ENCODE data around the gene SCGN.

SCGN gene

DNA sequence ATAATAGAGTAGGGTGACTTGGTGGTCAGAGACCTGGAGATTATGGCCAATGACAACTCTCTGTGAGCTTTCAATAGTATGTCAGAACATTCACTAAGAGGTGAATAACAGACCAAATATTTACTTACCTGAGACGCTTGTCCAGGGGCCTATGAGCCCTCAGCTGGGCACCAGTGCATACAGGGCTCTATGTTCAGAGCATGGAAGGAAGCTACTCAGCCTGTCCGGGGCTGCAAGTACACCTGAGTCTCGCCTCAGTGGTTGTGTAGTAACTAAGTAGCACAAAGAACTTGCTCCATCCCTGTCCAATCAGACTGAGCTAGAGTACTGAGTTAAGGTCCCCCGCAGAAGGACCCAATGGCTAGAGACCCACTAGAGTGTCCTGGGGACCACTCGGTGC is 11.6 kb upstream of the SCGN start:
- no peaks in the 10 kb centered on the region for H3K36me3 ChIP-seq (ENCODE audit: control insufficient read depth, insufficient read depth, low read length, severe bottlenecking)
- peaks cover 9% of the 10 kb centered on the region for H3K9me3 ChIP-seq (ENCODE audit: control insufficient read depth, low read length)
- no peak for DNase-seq (ENCODE audit: low read depth)
- no peak overlapping the region for H3K4me3 ChIP-seq (ENCODE audit: low read length)
- H3K27me3 ChIP-seq (replicated peaks; ENCODE audit: control insufficient read depth, insufficient read depth, low read length): peaks cover 41% of the 10 kb centered on the region
- H3K9ac ChIP-seq (ENCODE audit: low read length): no peak overlapping the region
- no peaks in the 10 kb centered on the region for H3K4me1 ChIP-seq (ENCODE audit: control insufficient read depth, insufficient read depth, low read length)

DNA sequence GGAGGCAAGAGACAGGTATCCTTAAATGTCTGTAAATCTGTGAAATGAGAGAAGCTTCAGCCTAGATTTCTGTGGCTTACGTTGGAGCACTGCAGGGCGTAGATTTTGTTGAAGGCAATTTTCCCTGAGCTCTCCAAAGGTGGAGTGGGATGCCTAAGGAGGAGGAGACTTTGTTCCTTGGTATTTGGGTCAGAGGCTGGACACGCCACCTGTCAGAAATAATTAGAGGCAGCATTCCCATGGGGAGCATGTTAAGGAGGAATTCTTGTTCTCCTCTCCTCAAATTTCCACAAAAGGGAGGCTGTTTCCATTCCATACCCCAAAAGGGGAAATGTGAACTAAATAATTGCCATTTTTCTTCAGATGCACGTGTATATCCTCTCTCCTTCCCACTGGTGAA is 11.1 kb upstream of the SCGN start:
- no peaks in the 10 kb centered on the region for H3K36me3 ChIP-seq (ENCODE audit: control insufficient read depth, insufficient read depth, low read length, severe bottlenecking)
- no peak overlapping the region for H3K9ac ChIP-seq (ENCODE audit: low read length)
- no peaks in the 10 kb centered on the region for H3K4me1 ChIP-seq (ENCODE audit: control insufficient read depth, insufficient read depth, low read length)
- DNase-seq (ENCODE audit: low read depth): no peak
- H3K4me3 ChIP-seq (ENCODE audit: low read length): no peak overlapping the region
- H3K27me3 ChIP-seq (replicated peaks; ENCODE audit: control insufficient read depth, insufficient read depth, low read length): peaks cover 40% of the 10 kb centered on the region
- peaks cover 9% of the 10 kb centered on the region for H3K9me3 ChIP-seq (ENCODE audit: control insufficient read depth, low read length)

DNA sequence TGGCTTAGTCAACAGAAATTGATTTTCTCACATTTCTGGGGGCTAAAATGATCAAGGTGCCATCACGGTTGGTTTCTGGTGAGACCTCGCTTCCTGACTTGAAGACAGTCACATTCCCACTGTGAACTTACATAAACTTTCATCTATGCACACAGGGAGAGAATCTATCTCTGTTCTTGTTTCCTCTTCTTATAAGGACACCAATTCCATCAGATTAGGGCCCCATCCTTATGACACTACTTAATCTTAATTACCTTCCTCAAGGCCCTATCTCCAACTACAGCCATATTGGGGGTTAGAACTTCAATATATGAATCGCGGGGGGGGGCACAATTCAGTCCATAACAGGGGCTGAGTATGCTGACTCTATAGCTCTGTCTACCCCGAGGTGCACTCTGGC is 10.6 kb upstream of the SCGN start:
- no peaks in the 10 kb centered on the region for H3K36me3 ChIP-seq (ENCODE audit: control insufficient read depth, insufficient read depth, low read length, severe bottlenecking)
- H3K27me3 ChIP-seq (replicated peaks; ENCODE audit: control insufficient read depth, insufficient read depth, low read length): peaks cover 35% of the 10 kb centered on the region
- no peak for DNase-seq (ENCODE audit: low read depth)
- H3K9ac ChIP-seq (ENCODE audit: low read length): no peak overlapping the region
- peaks cover 9% of the 10 kb centered on the region for H3K9me3 ChIP-seq (ENCODE audit: control insufficient read depth, low read length)
- no peak overlapping the region for H3K4me3 ChIP-seq (ENCODE audit: low read length)
- H3K4me1 ChIP-seq (ENCODE audit: control insufficient read depth, insufficient read depth, low read length): no peaks in the 10 kb centered on the region

DNA sequence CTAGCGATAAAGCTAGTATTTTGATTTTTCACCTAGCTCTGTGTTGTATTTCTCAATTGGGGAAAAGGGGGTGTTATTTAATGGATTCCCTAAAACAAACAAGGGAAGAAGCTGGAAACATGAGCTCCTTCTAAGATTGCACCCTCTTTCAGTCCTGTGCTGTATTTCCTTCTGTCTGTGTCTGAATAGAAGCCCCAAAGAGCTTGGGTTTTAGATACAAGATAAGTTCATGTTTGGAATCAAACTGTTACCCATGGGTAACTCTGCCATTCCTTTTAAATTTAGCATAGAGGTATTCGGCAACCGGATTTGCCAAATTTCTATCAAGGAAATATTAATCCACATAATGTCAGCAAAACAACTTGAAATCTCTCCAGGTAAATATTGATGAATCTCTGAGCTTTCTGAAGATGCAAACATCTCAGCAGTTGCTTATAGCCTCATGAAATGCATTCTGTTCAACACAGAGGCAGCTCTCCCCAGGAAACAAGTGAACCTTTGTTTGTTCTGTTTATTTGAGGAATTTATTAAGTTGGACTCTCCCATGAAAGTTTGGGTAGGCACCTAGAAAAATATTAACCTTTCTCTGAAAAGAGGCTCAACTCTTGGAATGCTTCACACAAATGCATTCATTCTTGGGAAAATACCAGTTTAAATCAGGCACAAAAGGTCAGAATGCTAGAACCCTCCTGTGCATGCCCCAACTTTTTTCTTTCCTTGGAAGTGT is 9.9 kb upstream of the SCGN start:
- Histone ChIP-seq H3K9ac (ENCODE audit: low read length) (no peak overlapping the region), H3K36me3 (ENCODE audit: control insufficient read depth, insufficient read depth, low read length, severe bottlenecking) (no peaks in the 10 kb centered on the region), H3K9me3 (ENCODE audit: control insufficient read depth, low read length) (peaks cover 9% of the 10 kb centered on the region), H3K4me1 (ENCODE audit: control insufficient read depth, insufficient read depth, low read length) (no peaks in the 10 kb centered on the region), H3K4me3 (ENCODE audit: low read length) (no peak overlapping the region), H3K27me3 (replicated peaks; ENCODE audit: control insufficient read depth, insufficient read depth, low read length) (peaks cover 34% of the 10 kb centered on the region)
- DNase-seq (ENCODE audit: low read depth): no peak

DNA sequence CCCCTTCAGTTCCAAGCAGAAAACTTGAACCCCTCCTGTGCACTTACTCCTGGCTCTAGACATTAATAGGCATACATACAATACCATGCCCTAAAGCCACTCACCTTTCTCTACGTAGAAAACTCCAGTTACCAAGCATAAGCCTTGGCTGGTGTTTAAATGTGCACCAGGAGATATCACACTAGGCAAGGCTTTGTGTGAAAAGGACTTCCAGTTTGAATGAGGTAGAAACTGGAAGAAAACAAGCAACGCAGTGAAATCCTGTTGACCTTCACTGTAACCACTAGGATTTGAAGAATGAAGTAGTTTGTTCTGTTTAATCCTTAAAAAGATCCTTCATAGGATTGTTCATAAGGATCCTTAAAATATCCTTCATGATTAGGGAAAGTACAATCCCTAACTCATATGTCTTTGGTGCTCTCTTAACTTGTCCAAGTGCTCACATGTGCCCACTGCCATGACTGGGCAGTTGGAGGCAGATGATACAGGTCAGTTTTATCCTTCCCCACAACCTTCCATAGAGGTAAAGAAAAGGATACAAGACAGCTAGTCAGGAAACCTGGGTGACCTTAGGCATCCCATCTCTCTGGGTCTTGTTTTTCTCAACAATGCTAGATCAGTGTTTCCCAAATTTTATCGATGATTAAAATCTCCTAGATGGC is 9.2 kb upstream of the SCGN start:
- Histone ChIP-seq H3K4me3 (ENCODE audit: low read length) (no peak overlapping the region), H3K4me1 (ENCODE audit: control insufficient read depth, insufficient read depth, low read length) (no peaks in the 10 kb centered on the region), H3K9me3 (ENCODE audit: control insufficient read depth, low read length) (peaks cover 9% of the 10 kb centered on the region), H3K9ac (ENCODE audit: low read length) (no peak overlapping the region), H3K27me3 (replicated peaks; ENCODE audit: control insufficient read depth, insufficient read depth, low read length) (peaks cover 34% of the 10 kb centered on the region), H3K36me3 (ENCODE audit: control insufficient read depth, insufficient read depth, low read length, severe bottlenecking) (no peaks in the 10 kb centered on the region)
- no peak for DNase-seq (ENCODE audit: low read depth)

DNA sequence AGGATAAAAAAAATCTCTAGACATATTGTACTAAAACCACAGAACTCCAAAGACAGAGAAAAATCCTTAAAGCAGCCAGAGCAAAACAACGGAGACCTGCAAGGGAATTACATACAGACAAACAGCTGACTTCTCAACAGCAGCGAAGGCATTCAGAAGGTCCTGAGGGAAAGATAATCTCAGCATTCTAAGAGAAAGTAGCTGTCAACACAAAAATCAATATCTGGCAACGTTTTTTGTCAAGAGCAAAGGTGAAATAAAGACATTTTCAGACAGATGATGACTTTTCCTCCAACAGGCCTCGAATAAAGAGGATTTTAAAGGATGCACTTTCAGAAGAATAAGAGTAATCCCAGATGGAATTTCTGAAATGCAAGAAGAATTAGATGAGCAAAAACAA is 6.1 kb upstream of the SCGN start:
- Histone ChIP-seq H3K4me1 (ENCODE audit: control insufficient read depth, insufficient read depth, low read length) (peaks cover 10% of the 10 kb centered on the region), H3K9me3 (ENCODE audit: control insufficient read depth, low read length) (peaks cover 9% of the 10 kb centered on the region), H3K27me3 (replicated peaks; ENCODE audit: control insufficient read depth, insufficient read depth, low read length) (peaks cover 31% of the 10 kb centered on the region), H3K36me3 (ENCODE audit: control insufficient read depth, insufficient read depth, low read length, severe bottlenecking) (no peaks in the 10 kb centered on the region), H3K4me3 (ENCODE audit: low read length) (no peak overlapping the region), H3K9ac (ENCODE audit: low read length) (no peak overlapping the region)
- DNase-seq (ENCODE audit: low read depth): no peak

DNA sequence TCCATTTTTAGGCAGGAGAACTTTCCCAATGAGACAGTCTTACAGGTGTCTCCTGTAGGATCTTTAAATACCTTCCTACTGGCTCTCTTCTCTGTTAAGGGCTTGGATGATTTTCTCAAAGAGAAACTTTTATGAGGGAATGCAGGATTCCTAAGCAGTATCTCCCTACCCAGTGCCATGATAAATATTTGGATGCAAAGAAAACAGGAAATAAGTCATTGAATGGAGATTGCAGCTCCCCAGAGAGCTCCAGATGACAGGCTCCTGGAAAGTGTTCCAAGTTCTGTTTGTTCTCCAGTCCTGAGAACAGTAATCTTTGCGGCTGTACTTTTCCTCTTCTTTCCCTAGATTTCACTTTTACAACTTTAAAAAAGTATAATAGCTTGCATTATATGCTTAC is 2.4 kb upstream of the SCGN start:
- H3K36me3 ChIP-seq (ENCODE audit: control insufficient read depth, insufficient read depth, low read length, severe bottlenecking): no peaks in the 10 kb centered on the region
- H3K27me3 ChIP-seq (replicated peaks; ENCODE audit: control insufficient read depth, insufficient read depth, low read length): peaks cover 33% of the 10 kb centered on the region

DNA sequence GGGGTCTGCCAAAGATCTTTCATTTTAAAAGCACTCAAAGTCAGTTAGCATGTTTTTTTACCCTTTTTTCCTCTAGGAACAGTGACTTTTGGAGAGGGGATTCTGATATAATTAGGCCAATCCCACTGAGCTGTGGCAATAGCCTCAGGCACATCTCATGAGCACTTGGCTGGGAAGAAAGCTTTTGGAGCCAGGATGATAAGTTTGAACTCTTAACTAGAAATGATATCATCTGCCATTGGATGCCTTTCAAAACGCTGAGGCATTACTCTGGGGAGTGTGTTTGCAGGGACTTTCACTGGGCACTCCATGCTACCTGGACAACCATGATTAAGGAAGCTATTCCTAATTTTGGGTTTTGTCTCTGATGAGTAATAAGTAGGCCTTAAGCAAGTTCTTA is 3.7 kb downstream of the SCGN start:
- no peak for DNase-seq (ENCODE audit: low read depth)
- no peaks in the 10 kb centered on the region for H3K9me3 ChIP-seq (ENCODE audit: control insufficient read depth, low read length)
- no peak overlapping the region for H3K9ac ChIP-seq (ENCODE audit: low read length)
- peaks cover 31% of the 10 kb centered on the region for H3K4me1 ChIP-seq (ENCODE audit: control insufficient read depth, insufficient read depth, low read length)
- H3K4me3 ChIP-seq (ENCODE audit: low read length): no peak overlapping the region
- no peaks in the 10 kb centered on the region for H3K36me3 ChIP-seq (ENCODE audit: control insufficient read depth, insufficient read depth, low read length, severe bottlenecking)
- peaks cover 30% of the 10 kb centered on the region for H3K27me3 ChIP-seq (replicated peaks; ENCODE audit: control insufficient read depth, insufficient read depth, low read length)

More for the DNA sequence above, 2.4 kb upstream of the SCGN start:
- Histone ChIP-seq H3K4me1 (ENCODE audit: control insufficient read depth, insufficient read depth, low read length) (peaks cover 18% of the 10 kb centered on the region), H3K9me3 (ENCODE audit: control insufficient read depth, low read length) (no peaks in the 10 kb centered on the region), H3K4me3 (ENCODE audit: low read length) (no peak overlapping the region), H3K9ac (ENCODE audit: low read length) (no peak overlapping the region)
- no peak for DNase-seq (ENCODE audit: low read depth)

DNA sequence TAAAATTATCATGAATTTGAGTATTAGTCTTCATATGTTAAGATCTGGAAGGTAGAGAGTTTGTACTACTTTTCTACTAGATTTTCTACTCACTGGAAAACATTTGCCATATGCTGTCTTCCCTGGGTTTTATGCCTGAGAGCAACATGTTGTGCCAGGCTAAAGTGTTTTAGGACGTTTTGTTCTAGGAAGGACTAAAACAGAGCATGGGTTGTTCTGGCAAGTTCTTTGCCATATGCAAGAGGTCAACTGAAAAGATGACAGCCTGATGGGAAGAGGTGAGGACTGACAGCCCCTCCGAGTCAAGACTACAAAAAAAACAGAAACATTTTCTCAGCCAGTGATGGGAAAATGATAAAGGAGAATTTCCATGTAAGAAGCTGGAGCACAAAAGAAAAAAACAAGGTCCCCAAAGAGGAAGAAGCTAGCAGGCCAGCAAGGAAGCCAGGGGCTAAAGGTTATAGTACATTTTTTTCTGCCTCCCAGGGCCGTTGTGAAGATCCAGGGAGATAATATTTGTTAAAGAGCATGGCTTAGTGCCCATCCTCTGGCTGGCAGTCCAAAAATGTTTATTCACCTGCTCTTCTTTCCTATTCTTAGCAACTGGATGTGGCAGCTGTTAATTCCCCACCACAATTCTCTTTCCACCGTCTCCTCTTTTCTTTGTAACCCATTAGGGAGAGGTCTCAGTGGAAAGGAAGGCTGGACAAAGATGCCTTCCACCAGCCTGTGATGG is 7.8 kb downstream of the SCGN start:
- DNase-seq (ENCODE audit: low read depth): no peak
- no peaks in the 10 kb centered on the region for H3K36me3 ChIP-seq (ENCODE audit: control insufficient read depth, insufficient read depth, low read length, severe bottlenecking)
- no peaks in the 10 kb centered on the region for H3K9me3 ChIP-seq (ENCODE audit: control insufficient read depth, low read length)
- H3K9ac ChIP-seq (ENCODE audit: low read length): no peak overlapping the region
- peaks cover 5% of the 10 kb centered on the region for H3K27me3 ChIP-seq (replicated peaks; ENCODE audit: control insufficient read depth, insufficient read depth, low read length)
- H3K4me3 ChIP-seq (ENCODE audit: low read length): no peak overlapping the region
- peaks cover 22% of the 10 kb centered on the region for H3K4me1 ChIP-seq (ENCODE audit: control insufficient read depth, insufficient read depth, low read length)

DNA sequence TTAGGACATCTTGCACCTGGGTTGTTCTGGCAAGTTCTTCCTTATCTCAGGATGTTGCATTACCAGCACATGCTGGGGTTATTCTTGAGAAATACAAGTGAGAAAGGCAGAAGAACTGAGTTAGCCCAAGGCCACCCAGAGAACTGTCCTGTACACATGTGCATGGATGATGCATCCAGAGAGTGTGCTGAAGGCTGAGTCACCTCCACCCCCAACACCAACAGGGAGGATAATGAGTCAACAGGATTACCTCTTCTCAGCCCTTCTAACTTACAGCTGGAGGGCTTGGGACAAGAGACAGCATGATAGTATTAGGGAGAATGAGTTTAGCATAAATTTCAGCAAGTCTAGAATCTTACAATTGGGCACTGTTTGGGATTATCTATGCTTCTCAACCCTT is 8.5 kb downstream of the SCGN start:
- Histone ChIP-seq H3K9ac (ENCODE audit: low read length) (no peak overlapping the region), H3K4me1 (ENCODE audit: control insufficient read depth, insufficient read depth, low read length) (peaks cover 18% of the 10 kb centered on the region), H3K27me3 (replicated peaks; ENCODE audit: control insufficient read depth, insufficient read depth, low read length) (peaks cover 4% of the 10 kb centered on the region), H3K4me3 (ENCODE audit: low read length) (no peak overlapping the region), H3K36me3 (ENCODE audit: control insufficient read depth, insufficient read depth, low read length, severe bottlenecking) (no peaks in the 10 kb centered on the region), H3K9me3 (ENCODE audit: control insufficient read depth, low read length) (no peaks in the 10 kb centered on the region)
- peak; percentile 29 for DNase-seq (ENCODE audit: low read depth)

DNA sequence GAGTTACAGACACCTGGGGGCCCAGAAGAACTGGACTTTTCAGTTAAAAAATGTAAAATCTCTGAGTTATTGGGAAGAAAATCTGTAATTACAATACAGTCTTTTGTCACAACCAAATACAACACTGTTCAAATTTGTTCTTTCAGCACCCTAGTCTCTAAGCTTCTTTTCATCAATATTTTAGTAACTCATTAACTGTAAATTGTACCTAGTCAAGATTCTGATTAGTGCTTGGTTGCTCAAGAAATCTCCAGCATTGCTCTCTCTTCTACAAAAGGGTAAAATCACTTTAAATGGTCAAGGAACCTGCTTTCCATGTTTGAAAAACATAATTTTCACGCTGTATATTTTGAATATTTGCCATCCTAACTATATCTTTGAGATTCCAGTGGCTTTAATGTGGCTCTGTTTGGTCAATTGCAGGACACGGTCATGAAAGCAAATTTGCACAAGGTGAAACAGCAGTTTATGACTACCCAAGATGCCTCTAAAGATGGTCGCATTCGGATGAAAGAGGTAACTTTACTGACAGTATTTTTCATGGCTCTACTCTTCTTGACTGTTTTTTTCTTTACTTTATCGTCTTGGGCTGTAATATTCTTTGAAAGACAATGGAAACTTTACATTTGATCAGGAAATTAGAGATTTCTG is 9.2 kb downstream of the SCGN start:
- no peak overlapping the region for H3K9ac ChIP-seq (ENCODE audit: low read length)
- H3K36me3 ChIP-seq (ENCODE audit: control insufficient read depth, insufficient read depth, low read length, severe bottlenecking): no peaks in the 10 kb centered on the region
- no peak overlapping the region for H3K4me3 ChIP-seq (ENCODE audit: low read length)
- no peaks in the 10 kb centered on the region for H3K9me3 ChIP-seq (ENCODE audit: control insufficient read depth, low read length)
- DNase-seq (ENCODE audit: low read depth): no peak
- H3K27me3 ChIP-seq (replicated peaks; ENCODE audit: control insufficient read depth, insufficient read depth, low read length): peaks cover 4% of the 10 kb centered on the region
- H3K4me1 ChIP-seq (ENCODE audit: control insufficient read depth, insufficient read depth, low read length): peaks cover 12% of the 10 kb centered on the region

All from adipocyte (in vitro differentiated cells).